HCT116 (cell line): Measurements from ENCODE around the gene TRDMT1.

Experiments used
- CEBPB ChIP-seq: IDR thresholded peaks from 2 replicates; pipeline ENCODE4 v1.6.1; 2012; ENCODE audit warnings: low read depth
- CTCF ChIP-seq, 3 experiments: fragments of 200-600 bp in 1 of 3; sonication (generic) in 1 of 3; IDR thresholded peaks in 2 of 3; conservative IDR thresholded peaks in 1 of 3; 2 replicates each; pipeline ENCODE4 v1.5.1; 2012 to 2017; ENCODE audit warnings: low read depth in 2 of 3, low read length in 2 of 3, antibody characterized with exemption in 1 of 3, borderline replicate concordance in 1 of 3, control low read depth in 1 of 3, mild to moderate bottlenecking in 1 of 3, mixed read lengths in 1 of 3, mixed run types in 1 of 3, moderate library complexity in 1 of 3; ENCODE audit not compliant: insufficient read depth in 1 of 3
- ELF1 ChIP-seq: IDR thresholded peaks from 2 replicates; pipeline ENCODE4 v1.6.1; 2012; ENCODE audit warnings: low read depth, borderline replicate concordance
- EZH2phosphoT487 ChIP-seq: fragments of 200-600 bp; IDR thresholded peaks from 2 replicates; pipeline ENCODE4 v1.6.1; 2018; ENCODE audit warnings: antibody characterized with exemption, borderline replicate concordance
- POLR2A ChIP-seq: IDR thresholded peaks from 2 replicates; pipeline ENCODE4 v1.7.0; 2011; ENCODE audit warnings: borderline replicate concordance; ENCODE audit not compliant: insufficient read depth, insufficient read length; ENCODE audit errors: extremely low read depth
- POLR2AphosphoS5 ChIP-seq: IDR thresholded peaks from 2 replicates; pipeline ENCODE4 v1.6.1; 2011; ENCODE audit warnings: mild to moderate bottlenecking, low read depth, low read length, moderate library complexity
- RAD21 ChIP-seq: IDR thresholded peaks from 2 replicates; pipeline ENCODE4 v1.6.1; 2012; ENCODE audit warnings: low read depth, mild to moderate bottlenecking
- REST ChIP-seq: IDR thresholded peaks from 2 replicates; pipeline ENCODE4 v1.6.1; 2012; ENCODE audit warnings: low read depth
- SIN3A ChIP-seq: IDR thresholded peaks from 2 replicates; pipeline ENCODE4 v1.6.1; 2012; ENCODE audit warnings: low read depth
- SRF ChIP-seq: IDR thresholded peaks from 2 replicates; pipeline ENCODE4 v1.6.1; 2012; ENCODE audit warnings: low read depth
- TCF7L2 ChIP-seq: IDR thresholded peaks from 2 replicates; pipeline ENCODE4 v1.7.0; 2011; ENCODE audit warnings: borderline replicate concordance, inconsistent platforms; ENCODE audit not compliant: insufficient read depth, insufficient read length; ENCODE audit errors: extremely low read depth
- ZBTB33 ChIP-seq: IDR thresholded peaks from 2 replicates; pipeline ENCODE4 v1.6.1; 2011; ENCODE audit warnings: mild to moderate bottlenecking, low read length, moderate library complexity; ENCODE audit not compliant: insufficient replicate concordance; ENCODE audit errors: extremely low read depth
- ZFX ChIP-seq: fragments of 450-650 bp; IDR thresholded peaks from 2 replicates; pipeline ENCODE4 v1.6.1; 2017

GRCh38 chr10:17216901-17217395, 15.5 kb upstream of the TRDMT1 start:
- no peak for TF ChIP-seq EZH2phosphoT487
- TF ChIP-seq RAD21: no peak
- no peak for TF ChIP-seq POLR2AphosphoS5
- TF ChIP-seq ZBTB33: no peak
- no peak for TF ChIP-seq TCF7L2
- TF ChIP-seq POLR2A: no peak
- no peak for TF ChIP-seq CTCF (IDR thresholded peaks at IDR 0.05 in 2 of 3, conservative IDR thresholded peaks at IDR 0.05 in 1 of 3; ENCODE audit: borderline replicate concordance in 1 of 3, insufficient read depth in 1 of 3, low read depth in 2 of 3, low read length in 2 of 3)
- TF ChIP-seq REST: no peak
- TF ChIP-seq SIN3A: no peak
- TF ChIP-seq ZFX: peak; percentile 3; the same call in 1 of the 2 replicates
- no peak for TF ChIP-seq SRF
- TF ChIP-seq CEBPB: no peak
- TF ChIP-seq ELF1: no peak
